T-helper 2 cell treated with Interferon-gamma antibody and Interleukin-4, amounts not matched to agents 100 ng/mL and 5 ng/mL, for 36 hours (primary cell): ENCODE data around the gene CNTLN. TPM values are rescaled to one million over a fixed set of nuclear protein-coding genes. Genes with fewer than 3 reads are reported as not detected.

Source experiments
- intact Hi-C: fragments of 100-400 bp; cut with micrococcal nuclease; formaldehyde crosslinking; loops from one replicate; pipeline ENCODE4 v1.15.1; 2023
- total RNA-seq: library from RNA; stranded (reverse); gene quantifications from 2 replicates; pipeline ENCODE4 v1.2.3, GENCODE V29; 2022

The CNTLN gene, protein sequence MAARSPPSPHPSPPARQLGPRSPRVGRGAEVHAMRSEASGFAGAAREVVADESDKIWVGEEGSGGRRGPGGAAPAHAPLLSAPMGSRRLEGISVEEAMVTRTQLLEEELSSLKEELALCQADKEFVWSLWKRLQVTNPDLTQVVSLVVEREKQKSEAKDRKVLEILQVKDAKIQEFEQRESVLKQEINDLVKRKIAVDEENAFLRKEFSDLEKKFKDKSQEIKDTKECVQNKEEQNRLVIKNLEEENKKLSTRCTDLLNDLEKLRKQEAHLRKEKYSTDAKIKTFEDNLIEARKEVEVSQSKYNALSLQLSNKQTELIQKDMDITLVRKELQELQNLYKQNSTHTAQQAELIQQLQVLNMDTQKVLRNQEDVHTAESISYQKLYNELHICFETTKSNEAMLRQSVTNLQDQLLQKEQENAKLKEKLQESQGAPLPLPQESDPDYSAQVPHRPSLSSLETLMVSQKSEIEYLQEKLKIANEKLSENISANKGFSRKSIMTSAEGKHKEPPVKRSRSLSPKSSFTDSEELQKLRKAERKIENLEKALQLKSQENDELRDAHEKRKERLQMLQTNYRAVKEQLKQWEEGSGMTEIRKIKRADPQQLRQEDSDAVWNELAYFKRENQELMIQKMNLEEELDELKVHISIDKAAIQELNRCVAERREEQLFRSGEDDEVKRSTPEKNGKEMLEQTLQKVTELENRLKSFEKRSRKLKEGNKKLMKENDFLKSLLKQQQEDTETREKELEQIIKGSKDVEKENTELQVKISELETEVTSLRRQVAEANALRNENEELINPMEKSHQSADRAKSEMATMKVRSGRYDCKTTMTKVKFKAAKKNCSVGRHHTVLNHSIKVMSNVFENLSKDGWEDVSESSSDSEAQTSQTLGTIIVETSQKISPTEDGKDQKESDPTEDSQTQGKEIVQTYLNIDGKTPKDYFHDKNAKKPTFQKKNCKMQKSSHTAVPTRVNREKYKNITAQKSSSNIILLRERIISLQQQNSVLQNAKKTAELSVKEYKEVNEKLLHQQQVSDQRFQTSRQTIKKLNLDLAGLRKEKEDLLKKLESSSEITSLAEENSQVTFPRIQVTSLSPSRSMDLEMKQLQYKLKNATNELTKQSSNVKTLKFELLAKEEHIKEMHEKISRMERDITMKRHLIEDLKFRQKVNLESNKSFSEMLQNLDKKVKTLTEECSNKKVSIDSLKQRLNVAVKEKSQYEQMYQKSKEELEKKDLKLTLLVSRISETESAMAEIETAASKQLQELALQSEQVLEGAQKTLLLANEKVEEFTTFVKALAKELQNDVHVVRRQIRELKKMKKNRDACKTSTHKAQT (N-terminal part only)
- 1.7 and 1.8 TPM in 2 replicates for total RNA-seq

DNA sequence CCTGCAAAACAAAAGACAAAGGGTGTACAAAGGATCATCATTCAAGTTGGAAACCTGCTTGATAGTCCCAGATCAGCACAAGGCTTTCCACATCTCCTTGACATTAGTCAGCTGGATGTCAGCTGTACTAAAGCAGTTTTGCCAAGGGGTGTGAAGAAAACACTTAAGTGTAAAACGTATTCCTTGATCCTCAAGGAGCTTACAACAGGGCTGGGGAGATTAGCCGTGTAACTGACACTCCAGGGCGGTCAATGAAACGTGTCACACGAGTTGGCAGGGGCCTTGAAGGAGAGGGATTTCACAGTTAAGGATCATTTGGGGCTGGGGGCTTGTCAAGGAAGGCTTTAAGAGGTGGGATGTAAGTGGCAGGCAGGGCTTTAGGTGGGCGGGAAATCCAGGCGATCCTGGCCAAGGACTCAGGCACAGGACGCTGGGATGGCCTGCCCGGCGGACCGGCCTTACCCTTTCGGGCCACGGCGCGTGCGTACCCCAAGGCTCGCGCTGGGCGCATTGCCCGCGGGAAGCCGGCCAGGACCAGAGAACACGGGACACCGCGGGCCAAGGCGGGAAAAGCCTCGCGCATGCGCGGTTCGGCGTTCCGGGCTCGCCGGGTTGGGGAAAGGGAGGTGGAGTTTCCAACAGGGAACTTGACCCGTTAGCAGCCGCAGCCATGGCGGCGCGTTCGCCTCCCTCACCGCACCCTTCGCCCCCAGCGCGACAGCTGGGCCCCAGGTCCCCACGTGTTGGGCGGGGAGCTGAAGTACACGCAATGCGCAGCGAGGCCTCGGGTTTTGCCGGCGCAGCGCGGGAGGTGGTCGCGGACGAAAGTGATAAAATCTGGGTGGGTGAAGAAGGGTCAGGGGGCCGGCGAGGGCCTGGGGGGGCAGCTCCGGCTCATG, at the start of gene CNTLN:
TSS of gene CNTLN (plus strand) at position 645 of the 899 bp plus-strand sequence. CDS start at position 671, 26 bp downstream.
- intact Hi-C loops, result no loop called here

DNA sequence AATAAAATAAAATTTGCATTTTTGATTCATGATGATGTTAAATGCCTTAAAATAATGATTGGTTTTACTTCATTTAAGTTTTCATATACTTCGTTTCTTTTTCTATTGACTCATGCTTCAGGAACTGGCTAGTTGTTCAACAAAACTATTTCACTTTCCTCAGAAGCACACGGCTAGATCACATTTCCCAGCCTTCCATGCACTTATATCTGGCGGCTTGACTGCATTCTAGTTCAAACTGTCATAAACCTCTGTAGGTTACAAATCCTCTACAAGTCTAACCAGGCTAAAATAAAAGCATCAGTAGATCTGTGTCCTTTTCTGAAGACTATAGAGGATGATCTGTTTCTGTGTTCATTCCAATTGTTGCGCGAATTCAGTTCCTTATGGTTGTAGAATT, 46.3 kb upstream of the CNTLN start:
- intact Hi-C loops, result no loop called here

DNA sequence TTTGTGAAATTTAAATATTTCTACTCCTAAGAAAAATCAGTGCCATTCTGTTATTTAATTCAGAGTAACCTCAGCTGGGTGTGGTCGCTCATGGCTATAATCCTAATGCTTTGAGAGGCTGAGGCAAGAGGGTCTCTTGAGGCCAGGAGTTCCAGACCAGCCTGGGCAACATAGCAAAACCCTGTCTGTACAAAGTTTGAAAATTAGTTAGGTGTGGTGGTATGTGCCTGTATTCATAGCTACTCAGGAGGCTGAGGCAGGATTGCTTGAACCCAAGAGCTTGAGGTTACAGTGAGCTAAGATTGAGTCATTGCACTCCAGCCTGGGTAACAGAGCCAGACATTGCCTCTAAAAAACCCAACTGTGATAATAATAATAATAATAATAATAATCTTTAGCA, 44.8 kb upstream of the CNTLN start:
- intact Hi-C loops, result no loop called here

GRCh38 chr9:17116400-17116837, 18.4 kb upstream of the CNTLN start:
- intact Hi-C loops, result loop anchor here (1.0 kb wide), 1 partner anchor 347 kb away; no protein-coding TSS in a partner anchor

DNA sequence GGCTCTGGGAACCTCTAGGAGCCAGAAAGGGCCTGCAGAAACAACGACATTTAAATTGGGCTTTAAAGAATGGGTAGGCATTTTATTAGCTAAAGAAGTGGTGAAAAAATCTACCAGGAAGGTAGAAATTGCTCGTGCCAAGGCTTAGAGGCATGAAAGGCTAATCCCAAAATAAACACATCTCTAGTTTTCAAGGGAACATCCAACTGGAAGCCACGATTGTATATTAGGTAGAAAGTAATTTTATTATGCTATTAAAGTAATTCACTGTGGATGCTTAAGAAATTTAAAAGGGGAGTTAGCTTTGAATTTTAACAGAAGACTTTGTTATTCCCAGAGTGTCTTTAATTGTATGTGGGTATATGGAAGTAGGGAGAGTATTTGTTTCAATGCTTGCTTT, 17.5 kb upstream of the CNTLN start:
- intact Hi-C loops, result no loop called here

DNA sequence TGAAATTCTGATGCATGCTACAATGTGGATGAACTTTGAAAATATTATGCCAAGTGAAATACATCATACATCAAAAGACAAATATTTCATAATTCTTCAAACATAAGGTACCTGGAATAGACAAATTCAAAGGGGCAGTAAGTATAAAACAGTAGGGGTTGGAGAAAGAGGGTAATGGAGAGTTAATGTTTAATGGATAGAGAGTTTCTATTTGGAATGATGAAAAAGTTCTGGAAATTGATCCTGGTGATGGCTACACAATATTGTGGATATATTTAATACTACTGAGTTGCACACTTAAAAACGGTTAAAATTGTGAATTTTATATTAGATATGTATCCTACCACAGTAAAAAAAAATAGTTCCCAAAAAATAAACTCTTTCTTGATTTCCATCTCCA, 14.6 kb upstream of the CNTLN start:
- intact Hi-C loops, result no loop called here

DNA sequence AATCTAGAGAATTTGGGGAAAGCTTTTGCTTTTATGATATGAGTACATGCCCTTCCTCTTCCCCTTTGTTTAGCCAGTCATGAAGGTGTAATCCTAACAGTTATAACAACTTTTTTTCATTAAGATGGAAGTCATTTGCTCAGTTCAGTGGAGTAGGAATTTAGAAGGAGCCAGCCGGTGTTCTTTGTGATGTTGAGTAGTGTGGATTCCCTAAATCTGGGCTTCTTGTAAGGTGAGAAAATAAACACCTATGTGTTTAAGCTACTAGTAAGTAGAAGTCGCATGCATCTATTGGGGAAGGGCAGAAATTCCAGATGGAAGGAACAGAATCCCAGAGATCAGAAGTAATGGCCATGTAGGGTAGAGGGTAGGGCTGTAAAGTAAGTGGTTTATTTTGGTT, 13.6 kb upstream of the CNTLN start:
- intact Hi-C loops, result no loop called here

GRCh38 chr9:17130291-17130690, 4.5 kb upstream of the CNTLN start:
- intact Hi-C loops, result no loop called here

DNA sequence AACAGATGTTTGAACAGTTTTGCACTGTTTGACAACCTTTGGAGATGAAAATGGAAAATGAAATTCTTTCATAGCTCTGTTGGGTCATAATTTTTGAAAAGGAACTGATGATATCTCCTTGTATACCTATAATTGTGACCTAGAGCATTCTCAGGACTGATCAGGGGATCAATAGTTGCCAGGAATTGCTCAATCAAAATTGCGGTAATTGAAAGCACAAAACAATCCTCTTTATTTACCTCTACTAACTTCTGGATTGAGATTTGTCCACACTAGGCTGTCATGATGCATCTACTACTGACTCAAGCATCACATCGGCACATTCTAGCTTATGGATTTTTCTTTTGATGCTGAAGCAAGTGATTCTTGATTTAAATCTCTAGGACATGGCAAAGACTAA, 4.1 kb upstream of the CNTLN start:
- intact Hi-C loops, result no loop called here

GRCh38 chr9:17131494-17131893, 3.3 kb upstream of the CNTLN start:
- intact Hi-C loops, result no loop called here

GRCh38 chr9:17135295-17136160, 688 bp downstream of the CNTLN start:
- intact Hi-C loops, result no loop called here

- intact Hi-C loops, result no loop called here
Measured at GRCh38 chr9:17137566-17137965, 2.7 kb downstream of the CNTLN start.

GRCh38 chr9:17138503-17138902, 3.7 kb downstream of the CNTLN start:
- intact Hi-C loops, result no loop called here

- intact Hi-C loops, result no loop called here
Measured at GRCh38 chr9:17140418-17140817, 5.6 kb downstream of the CNTLN start.

GRCh38 chr9:17148324-17148723, 13.5 kb downstream of the CNTLN start:
- intact Hi-C loops, result no loop called here

GRCh38 chr9:17159469-17159868, 24.6 kb downstream of the CNTLN start:
- intact Hi-C loops, result no loop called here

DNA sequence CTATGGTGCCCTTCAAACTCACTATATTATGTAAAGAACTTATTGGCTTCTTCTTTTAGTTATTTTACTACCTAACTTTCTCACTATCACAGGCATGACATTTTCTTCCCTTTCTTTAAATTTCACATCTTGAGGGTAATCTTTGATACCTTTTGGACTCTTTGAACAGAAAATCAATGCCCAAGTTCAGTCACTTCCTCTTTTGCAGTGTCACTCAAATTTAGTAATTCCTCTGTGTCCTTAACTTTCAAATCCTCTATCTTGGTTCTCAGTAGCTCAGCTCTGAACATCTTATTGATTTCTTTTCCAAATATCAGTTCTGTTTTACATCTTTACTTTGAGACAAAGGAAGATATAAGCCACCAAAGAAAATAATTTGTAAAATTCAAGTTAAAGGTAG, 25.5 kb downstream of the CNTLN start:
- intact Hi-C loops, result no loop called here

DNA sequence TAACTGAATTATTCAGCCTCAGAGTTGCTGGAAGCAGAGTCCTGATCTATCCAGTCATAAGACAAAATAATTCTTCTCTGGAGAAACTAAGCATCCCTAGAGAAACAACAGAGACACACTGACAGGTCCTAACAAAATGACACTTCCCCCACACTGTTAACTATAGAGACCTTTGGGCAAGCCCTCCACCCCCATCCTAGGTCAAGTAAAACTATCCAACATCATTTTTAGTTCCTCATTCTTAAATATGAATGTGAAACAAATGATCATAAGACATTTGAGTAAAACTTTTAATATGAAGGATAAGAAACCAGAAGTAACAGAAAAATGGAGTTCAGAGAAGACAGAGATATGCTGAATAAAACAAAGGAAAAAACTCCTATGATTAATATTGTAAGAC, 30.9 kb downstream of the CNTLN start:
- intact Hi-C loops, result no loop called here

DNA sequence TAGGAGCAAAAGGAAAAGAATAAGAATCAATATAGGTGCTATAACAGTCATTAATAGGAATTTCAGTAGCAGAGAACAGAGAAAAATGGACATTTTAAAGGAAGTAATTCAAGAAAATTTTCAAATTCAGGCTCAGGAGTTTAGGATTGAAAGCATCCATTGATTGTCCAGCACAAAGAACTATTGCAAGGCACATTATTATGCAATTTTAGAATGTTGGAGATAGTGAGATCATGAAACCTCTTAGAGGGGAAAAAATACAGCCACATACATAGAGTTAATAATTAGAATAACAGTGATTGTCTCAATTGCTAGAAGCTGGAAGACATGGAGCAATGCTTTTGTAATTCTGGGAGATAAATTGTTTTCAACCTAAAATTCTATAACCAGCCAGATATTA, 31.5 kb downstream of the CNTLN start:
- intact Hi-C loops, result no loop called here
